Sciatic nerve (tissue), 2 donors: ENCODE measurements around the gene GRK3. TPM values are rescaled to one million over a fixed set of nuclear protein-coding genes. Genes with fewer than 3 reads are reported as not detected.

Source experiments
- ATAC-seq: fragments of 200-7000 bp; cut with Tn5 transposase; one replicate; pipeline ENCODE4 v1.9.1; 2020; ENCODE audit warnings: mild to moderate bottlenecking, moderate library complexity
- DNase-seq: peaks from one replicate; pipeline ENCODE4 v3.0.0-alpha.2; 2020; ENCODE audit warnings: low spot score
- intact Hi-C: fragments of 100-400 bp; cut with DNase I; formaldehyde crosslinking; loops from one replicate; pipeline ENCODE4 v1.14.2; 2022
- total RNA-seq: library from RNA; stranded (reverse); fragmentation: NEBNext Ultra II Directional; extraction: Animal tissue kit (Norgen Biotek cat#: 25700); gene quantifications from one replicate; pipeline ENCODE4 v1.2.1, GENCODE V29; 2021
- donor health status: DM: no; HTN: no; CAD: no.
- donor health status: DM: no; HTN: no; CAD: no.

The GRK3 gene
- total RNA-seq, 1 donor from 2014 or later = 13.5 TPM

- DNase-seq = no peak
- ATAC-seq = no peak
- intact Hi-C loops = no loop called here
Observed at GRCh38 chr22:25673713-25674112, 109.2 kb downstream of the GRK3 start.

- DNase-seq = no peak
- intact Hi-C loops = no loop called here
- no peak for ATAC-seq
Observed at GRCh38 chr22:25677631-25678030, 113.2 kb downstream of the GRK3 start.

GRCh38 chr22:25680051-25680450 lies 115.6 kb downstream of the GRK3 start:
- no peak for DNase-seq
- ATAC-seq = no peak
- intact Hi-C loops = no loop called here

GRCh38 chr22:25680956-25681355 lies 116.5 kb downstream of the GRK3 start:
- DNase-seq (no peak), ATAC-seq (no peak)
- intact Hi-C loops = no loop called here

GRCh38 chr22:25682109-25682508 lies 117.6 kb downstream of the GRK3 start:
- ATAC-seq (no peak), DNase-seq (no peak)
- intact Hi-C loops = no loop called here

- no peak for ATAC-seq
- intact Hi-C loops = no loop called here
- no peak for DNase-seq
Observed at GRCh38 chr22:25688627-25689026, 124.2 kb downstream of the GRK3 start.

GRCh38 chr22:25689631-25690030 lies 125.2 kb downstream of the GRK3 start:
- no peak for ATAC-seq
- intact Hi-C loops = no loop called here

GRCh38 chr22:25690798-25691197 lies 126.3 kb downstream of the GRK3 start:
- intact Hi-C loops = no loop called here
- DNase-seq = no peak
- no peak for ATAC-seq

More at GRCh38 chr22:25689631-25690030, 125.2 kb downstream of the GRK3 start:
- DNase-seq = no peak

- no peak for ATAC-seq
- intact Hi-C loops = no loop called here
- DNase-seq = no peak
Observed at GRCh38 chr22:25692397-25693267, 128.2 kb downstream of the GRK3 start.

GRCh38 chr22:25693268-25693565 lies 128.7 kb downstream of the GRK3 start:
- DNase-seq (no peak), ATAC-seq (no peak)
- intact Hi-C loops = no loop called here

- DNase-seq (no peak), ATAC-seq (no peak)
- intact Hi-C loops = no loop called here
Observed at GRCh38 chr22:25694196-25694907, 129.9 kb downstream of the GRK3 start.

- intact Hi-C loops = no loop called here
- no peak for ATAC-seq
Observed at GRCh38 chr22:25695146-25695545, 130.7 kb downstream of the GRK3 start.

GRCh38 chr22:25696763-25697162 lies 132.3 kb downstream of the GRK3 start:
- DNase-seq (no peak), ATAC-seq (no peak)
- intact Hi-C loops = no loop called here

More at GRCh38 chr22:25695146-25695545, 130.7 kb downstream of the GRK3 start:
- DNase-seq = no peak

- no peak for ATAC-seq
- DNase-seq = no peak
- intact Hi-C loops = no loop called here
Observed at GRCh38 chr22:25697181-25697664, 132.7 kb downstream of the GRK3 start.

- intact Hi-C loops = no loop called here
- ATAC-seq (no peak), DNase-seq (no peak)
Observed at GRCh38 chr22:25697978-25698377, 133.5 kb downstream of the GRK3 start.

GRCh38 chr22:25698461-25698860 lies 134.0 kb downstream of the GRK3 start:
- no peak for DNase-seq
- intact Hi-C loops = no loop called here
- no peak for ATAC-seq

- no peak for DNase-seq
- ATAC-seq = no peak
- intact Hi-C loops = no loop called here
Observed at GRCh38 chr22:25698978-25699377, 134.5 kb downstream of the GRK3 start.

- intact Hi-C loops = no loop called here
- DNase-seq (no peak), ATAC-seq (peak; percentile 96)
Observed at GRCh38 chr22:25701056-25701780, 136.7 kb downstream of the GRK3 start.

GRCh38 chr22:25702040-25702439 lies 137.6 kb downstream of the GRK3 start:
- ATAC-seq = peak; percentile 77
- intact Hi-C loops = no loop called here
- no peak for DNase-seq
